Fibroblast of villous mesenchyme (primary cell): ENCODE data around the gene GRIK1. TPM values are rescaled to one million over a fixed set of nuclear protein-coding genes. Genes with fewer than 3 reads are reported as not detected.

Experiments used
- DNase-seq: peaks from one replicate; pipeline ENCODE4 v3.0.0-alpha.2; 2010; ENCODE audit warnings: low read depth
- H3K4me3 ChIP-seq: 2 replicates; pipeline ENCODE4 v1.5.1; 2011; ENCODE audit warnings: low read depth, mild to moderate bottlenecking, low read length
- total RNA-seq: library from RNA; depleted of rRNA; stranded (reverse); fragments of >200 nt; gene quantifications from 2 replicates; pipeline ENCODE4 v1.2.3, GENCODE V29; 2012
- TF ChIP-seq, protein P1 (sequence below): IDR thresholded peaks from 2 replicates; pipeline ENCODE4 v1.5.1; 2012; ENCODE audit warnings: low read depth, mild to moderate bottlenecking, low read length; ENCODE audit not compliant: insufficient read depth

The GRIK1 gene
- total RNA-seq, 1 donor: under 0.01 TPM

DNA sequence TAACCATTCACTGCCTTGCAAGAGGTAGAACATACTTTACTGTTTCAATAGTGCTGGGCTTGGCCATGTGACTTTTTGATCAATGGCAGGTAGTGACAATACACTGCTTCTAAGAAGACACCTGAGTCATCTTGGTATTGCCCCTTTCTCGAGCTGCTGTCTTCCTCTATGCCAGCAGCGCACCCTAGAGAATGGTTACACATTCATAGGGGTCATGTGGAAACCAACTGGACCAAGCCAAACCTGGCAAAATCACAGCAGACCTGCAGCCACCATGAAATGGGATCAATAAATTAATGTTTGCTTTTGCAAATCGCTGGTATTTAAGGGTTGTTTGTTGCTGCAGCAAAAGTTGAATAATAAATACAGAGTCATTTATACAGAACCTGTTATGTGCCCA lies 122.3 kb downstream of the GRIK1 start:
- no peak overlapping the region for H3K4me3 ChIP-seq
- DNase-seq: no peak
- TF ChIP-seq, protein P1, sequence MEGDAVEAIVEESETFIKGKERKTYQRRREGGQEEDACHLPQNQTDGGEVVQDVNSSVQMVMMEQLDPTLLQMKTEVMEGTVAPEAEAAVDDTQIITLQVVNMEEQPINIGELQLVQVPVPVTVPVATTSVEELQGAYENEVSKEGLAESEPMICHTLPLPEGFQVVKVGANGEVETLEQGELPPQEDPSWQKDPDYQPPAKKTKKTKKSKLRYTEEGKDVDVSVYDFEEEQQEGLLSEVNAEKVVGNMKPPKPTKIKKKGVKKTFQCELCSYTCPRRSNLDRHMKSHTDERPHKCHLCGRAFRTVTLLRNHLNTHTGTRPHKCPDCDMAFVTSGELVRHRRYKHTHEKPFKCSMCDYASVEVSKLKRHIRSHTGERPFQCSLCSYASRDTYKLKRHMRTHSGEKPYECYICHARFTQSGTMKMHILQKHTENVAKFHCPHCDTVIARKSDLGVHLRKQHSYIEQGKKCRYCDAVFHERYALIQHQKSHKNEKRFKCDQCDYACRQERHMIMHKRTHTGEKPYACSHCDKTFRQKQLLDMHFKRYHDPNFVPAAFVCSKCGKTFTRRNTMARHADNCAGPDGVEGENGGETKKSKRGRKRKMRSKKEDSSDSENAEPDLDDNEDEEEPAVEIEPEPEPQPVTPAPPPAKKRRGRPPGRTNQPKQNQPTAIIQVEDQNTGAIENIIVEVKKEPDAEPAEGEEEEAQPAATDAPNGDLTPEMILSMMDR: no peak

DNA sequence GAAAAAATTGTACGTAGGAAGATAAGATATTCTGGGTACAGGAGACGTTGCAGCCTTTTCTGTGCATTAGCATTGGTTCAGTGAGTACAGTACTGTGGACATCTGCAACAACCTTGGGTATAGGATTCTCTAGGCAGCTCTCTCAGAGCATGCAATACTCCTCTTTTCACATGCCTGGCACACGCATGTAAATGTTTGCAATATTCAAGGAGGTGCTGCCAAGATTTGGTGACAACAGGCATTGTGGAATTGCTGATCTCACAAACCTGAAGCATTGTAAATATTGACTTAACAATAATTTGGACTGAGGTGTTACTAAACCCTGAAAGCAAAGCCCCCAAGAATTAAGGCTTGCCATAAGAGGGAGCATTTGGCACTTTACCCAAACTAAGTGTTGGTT lies 126.8 kb downstream of the GRIK1 start:
- no peak overlapping the region for H3K4me3 ChIP-seq
- no peak for DNase-seq
- TF ChIP-seq, protein P1: no peak

DNA sequence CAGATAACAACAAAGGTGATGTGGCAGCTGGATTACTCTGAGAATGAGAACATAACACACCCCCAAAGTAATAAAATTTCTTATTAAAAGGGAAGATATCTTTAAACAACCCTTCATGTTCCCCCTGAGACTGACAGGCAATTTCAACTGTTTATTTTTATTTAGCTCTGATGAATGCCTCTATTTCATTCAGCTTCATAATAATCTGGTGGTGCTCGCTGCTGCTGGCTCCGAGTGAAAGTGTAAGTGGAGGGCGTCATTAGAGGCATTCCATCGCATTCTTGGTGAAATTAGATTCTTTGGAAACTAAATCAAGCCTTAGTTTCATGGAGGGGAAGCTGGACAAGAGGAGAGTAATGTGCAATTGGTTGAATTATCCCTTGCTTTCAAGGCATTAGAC lies 128.9 kb downstream of the GRIK1 start:
- no peak for DNase-seq
- H3K4me3 ChIP-seq: no peak overlapping the region
- TF ChIP-seq, protein P1: no peak

DNA sequence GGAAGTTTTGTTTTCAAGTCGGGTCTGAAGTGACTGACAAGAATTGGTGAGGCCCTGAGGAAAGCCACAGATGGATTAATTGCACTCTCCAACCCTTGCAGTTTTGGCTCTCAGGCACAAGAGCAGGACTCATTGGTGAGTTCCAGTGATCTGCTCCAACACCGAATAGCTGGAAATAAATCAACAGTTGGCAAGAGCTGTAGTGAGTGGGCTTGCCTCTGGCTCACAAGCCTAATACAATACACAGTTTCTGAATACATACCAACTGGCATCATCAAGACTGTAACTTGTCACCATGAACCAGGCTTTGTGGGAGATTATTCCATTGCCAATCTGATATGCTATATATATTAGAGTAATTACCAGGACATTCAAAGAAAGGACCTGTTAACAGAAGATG lies 131.6 kb downstream of the GRIK1 start:
- DNase-seq: no peak
- H3K4me3 ChIP-seq: no peak overlapping the region
- TF ChIP-seq, protein P1: no peak

DNA sequence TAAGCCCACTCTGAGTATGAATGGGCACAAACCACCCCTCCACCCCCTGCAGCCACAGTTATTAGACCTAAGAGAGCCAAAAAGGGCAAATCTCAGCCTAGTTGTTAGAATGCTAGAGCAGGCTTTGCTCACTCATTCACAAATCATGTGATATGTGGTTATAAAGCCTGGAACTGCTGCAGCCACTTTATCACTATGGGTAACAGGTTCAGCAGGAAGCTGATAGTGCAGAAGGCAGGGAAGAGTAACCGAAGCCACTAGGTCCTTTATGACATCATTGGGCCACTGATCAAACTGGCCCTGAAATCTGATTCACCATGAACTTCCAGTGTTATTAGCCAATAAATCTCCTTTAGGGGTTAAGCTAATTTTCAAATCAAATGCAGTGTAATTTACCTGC lies 134.7 kb downstream of the GRIK1 start:
- no peak overlapping the region for H3K4me3 ChIP-seq
- no peak for DNase-seq
- TF ChIP-seq, protein P1: no peak

GRCh38 chr21:29803191-29803590 lies 136.6 kb downstream of the GRIK1 start:
- TF ChIP-seq, protein P1: no peak
- DNase-seq: no peak
- no peak overlapping the region for H3K4me3 ChIP-seq

GRCh38 chr21:29801122-29801521 lies 138.7 kb downstream of the GRIK1 start:
- TF ChIP-seq, protein P1: no peak
- DNase-seq: no peak
- no peak overlapping the region for H3K4me3 ChIP-seq
